Mammary epithelial cell (primary cell): ENCODE measurements around the gene MEF2B.

Experiments
- EZH2 ChIP-seq: IDR thresholded peaks from 2 replicates; pipeline ENCODE4 v1.6.1; 2012; ENCODE audit warnings: low read length, inconsistent platforms, borderline replicate concordance
- TF ChIP-seq, protein P1 (sequence below), 2 donors: IDR thresholded peaks in 1 of 2; conservative IDR thresholded peaks in 1 of 2; 2 replicates each; pipeline ENCODE4 v1.5.1; 2011 to 2012; ENCODE audit warnings: inconsistent platforms in 2 of 2, low read length in 2 of 2, mild to moderate bottlenecking in 2 of 2, control low read depth in 1 of 2, low read depth in 1 of 2; ENCODE audit not compliant: insufficient read depth in 1 of 2; ENCODE audit errors: extremely low read depth in 1 of 2

DNA sequence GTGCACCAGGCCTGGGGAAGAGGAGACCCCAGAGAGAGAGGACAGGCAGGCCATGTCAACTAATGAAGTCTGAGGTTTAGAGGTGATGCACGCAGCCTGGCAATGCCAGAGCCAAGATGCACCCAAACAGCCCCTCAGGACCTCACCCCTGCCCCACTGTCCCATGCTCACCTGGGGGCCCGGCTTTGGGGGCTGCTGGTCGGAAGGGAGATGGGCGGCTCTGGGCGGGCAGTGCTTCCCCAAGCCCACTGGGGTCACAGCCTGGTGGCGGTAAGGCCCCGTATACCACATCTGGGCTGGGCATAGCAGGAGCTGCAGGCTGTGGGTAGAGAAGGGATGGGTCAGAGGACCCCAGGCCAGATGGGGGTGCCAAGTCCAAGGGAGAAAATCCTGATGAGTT, 23.2 kb downstream of the MEF2B start:
- TF ChIP-seq EZH2 = no peak
- TF ChIP-seq, protein P1, sequence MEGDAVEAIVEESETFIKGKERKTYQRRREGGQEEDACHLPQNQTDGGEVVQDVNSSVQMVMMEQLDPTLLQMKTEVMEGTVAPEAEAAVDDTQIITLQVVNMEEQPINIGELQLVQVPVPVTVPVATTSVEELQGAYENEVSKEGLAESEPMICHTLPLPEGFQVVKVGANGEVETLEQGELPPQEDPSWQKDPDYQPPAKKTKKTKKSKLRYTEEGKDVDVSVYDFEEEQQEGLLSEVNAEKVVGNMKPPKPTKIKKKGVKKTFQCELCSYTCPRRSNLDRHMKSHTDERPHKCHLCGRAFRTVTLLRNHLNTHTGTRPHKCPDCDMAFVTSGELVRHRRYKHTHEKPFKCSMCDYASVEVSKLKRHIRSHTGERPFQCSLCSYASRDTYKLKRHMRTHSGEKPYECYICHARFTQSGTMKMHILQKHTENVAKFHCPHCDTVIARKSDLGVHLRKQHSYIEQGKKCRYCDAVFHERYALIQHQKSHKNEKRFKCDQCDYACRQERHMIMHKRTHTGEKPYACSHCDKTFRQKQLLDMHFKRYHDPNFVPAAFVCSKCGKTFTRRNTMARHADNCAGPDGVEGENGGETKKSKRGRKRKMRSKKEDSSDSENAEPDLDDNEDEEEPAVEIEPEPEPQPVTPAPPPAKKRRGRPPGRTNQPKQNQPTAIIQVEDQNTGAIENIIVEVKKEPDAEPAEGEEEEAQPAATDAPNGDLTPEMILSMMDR (conservative IDR thresholded peaks at IDR 0.05 in 1 of 2, IDR thresholded peaks at IDR 0.05 in 1 of 2; ENCODE audit: extremely low read depth in 1 of 2, insufficient read depth in 1 of 2, low read depth in 1 of 2, low read length in 2 of 2) = no peak
